ENCODE data around the gene RELB. TPM values are rescaled to one million over a fixed set of nuclear protein-coding genes. Genes with fewer than 3 reads are reported as not detected.
"Not testable (repeated sequence)": the region's sequence is repeated elsewhere in the genome, so short reads cannot be mapped to it uniquely, and the experiment has no call there.

The RELB gene
- polyA plus RNA-seq, 1 donor: 4.5 TPM

GRCh38 chr19:44987148-44987675 is 14.1 kb upstream of the RELB start:
- DNase-seq: no peak

DNA sequence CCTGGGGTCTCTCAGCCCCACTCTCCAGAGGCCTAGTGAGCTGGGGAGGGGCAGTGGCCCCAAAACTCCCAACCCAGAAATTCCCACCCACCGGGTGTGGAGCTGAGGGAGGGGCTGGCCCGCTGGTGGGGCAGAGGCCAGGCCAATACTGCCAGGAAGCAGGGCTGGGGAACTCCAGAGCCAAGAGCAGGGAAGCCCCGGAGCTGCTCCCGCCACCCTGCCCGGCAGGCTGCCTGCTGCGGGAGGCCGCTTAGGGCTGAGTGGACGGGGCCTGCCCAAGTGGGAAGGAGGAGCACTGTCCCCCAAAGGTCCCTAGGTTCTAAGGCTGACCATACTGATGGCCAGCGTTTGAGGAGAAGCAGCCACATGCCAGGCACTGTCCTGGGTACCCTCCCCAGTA is 13.0 kb upstream of the RELB start:
- no peak for DNase-seq

- DNase-seq: peak; percentile 40
These were observed 12.2 kb upstream of the RELB start for GRCh38 chr19:44988896-44989556.

DNA sequence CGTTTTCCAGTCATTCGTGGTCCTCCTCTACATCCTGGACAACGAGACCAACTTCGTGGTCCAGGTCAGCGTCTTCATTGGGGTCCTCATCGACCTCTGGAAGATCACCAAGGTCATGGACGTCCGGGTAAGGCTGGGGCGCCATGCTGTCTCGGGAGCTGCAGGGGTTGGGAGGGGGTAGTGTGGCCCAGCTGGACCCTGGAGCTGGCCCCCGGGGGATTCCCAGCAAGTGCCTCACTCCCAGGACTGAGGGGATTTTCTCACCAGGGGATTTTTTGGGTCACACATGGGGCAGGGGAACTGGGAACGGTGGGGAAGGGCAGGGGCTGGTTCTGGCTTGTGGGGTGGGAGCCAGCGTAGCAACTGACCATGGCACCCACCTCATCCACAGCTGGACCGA is 10.8 kb upstream of the RELB start:
- DNase-seq: no peak

DNA sequence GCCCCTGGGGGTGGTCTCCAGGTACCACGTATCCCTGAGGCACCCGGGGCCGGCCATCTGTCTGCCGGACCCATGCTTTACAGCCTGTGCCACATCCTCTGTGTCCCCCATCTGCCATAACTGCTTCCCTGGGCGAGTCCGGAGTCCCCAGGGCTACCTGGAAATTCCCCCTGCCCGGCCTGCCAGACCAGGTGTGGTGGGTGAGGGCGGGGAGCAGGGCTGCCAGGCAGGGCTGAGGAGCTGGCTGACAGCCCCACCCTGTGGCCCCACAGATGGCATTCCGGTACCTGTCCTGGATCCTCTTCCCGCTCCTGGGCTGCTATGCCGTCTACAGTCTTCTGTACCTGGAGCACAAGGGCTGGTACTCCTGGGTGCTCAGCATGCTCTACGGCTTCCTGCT is 10.3 kb upstream of the RELB start:
- no peak for DNase-seq

GRCh38 chr19:44992336-44993163 is 8.7 kb upstream of the RELB start:
- DNase-seq: no peak

GRCh38 chr19:44993526-44993925 is 7.7 kb upstream of the RELB start:
- no peak for DNase-seq

- no peak for DNase-seq
These were observed 7.2 kb upstream of the RELB start for GRCh38 chr19:44993926-44994537.

GRCh38 chr19:44998025-44998424 is 3.2 kb upstream of the RELB start:
- DNase-seq: no peak

- DNase-seq: not testable (repeated sequence)
These were observed 1.9 kb upstream of the RELB start for GRCh38 chr19:44999131-44999925.

DNA sequence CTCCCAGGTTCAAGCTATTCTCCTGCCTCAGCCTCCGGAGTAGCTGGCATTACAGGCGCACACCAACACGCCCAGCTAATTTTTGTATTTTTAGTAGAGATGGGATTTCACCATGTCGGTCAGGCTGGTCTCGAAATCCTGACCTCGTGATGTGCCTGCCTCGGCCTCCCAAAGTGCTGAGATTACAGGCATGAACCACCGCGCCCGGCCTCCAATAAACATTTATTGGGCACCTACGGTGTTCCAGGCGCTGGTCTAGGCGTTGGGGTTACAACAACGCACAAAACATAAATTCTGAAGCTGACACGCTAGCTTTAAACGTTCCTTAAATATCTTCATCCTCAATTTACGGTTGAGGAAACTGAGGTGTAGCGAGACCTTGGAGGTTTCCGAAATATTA is 599 bp upstream of the RELB start:
- not testable (repeated sequence) for DNase-seq

GRCh38 chr19:45003485-45003884 is 2.2 kb downstream of the RELB start:
- no peak for DNase-seq

GRCh38 chr19:45005787-45006186 is 4.5 kb downstream of the RELB start:
- DNase-seq: no peak

- no peak for DNase-seq
These were observed 7.3 kb downstream of the RELB start for GRCh38 chr19:45008552-45008951.

- DNase-seq: no peak
These were observed 8.5 kb downstream of the RELB start for GRCh38 chr19:45009625-45010255.

- no peak for DNase-seq
These were observed 9.0 kb downstream of the RELB start for GRCh38 chr19:45010306-45010705.

DNA sequence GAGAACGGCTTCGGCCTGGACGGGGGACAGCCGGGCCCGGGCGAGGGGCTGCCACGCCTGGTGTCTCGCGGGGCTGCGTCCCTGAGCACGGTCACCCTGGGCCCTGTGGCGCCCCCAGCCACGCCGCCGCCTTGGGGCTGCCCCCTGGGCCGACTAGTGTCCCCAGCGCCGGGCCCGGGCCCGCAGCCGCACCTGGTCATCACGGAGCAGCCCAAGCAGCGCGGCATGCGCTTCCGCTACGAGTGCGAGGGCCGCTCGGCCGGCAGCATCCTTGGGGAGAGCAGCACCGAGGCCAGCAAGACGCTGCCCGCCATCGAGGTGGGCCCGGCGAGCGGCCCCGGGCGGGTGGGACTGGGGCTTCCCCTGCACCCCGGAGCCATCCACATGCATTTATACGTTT is 10.7 kb downstream of the RELB start:
- DNase-seq: no peak

DNA sequence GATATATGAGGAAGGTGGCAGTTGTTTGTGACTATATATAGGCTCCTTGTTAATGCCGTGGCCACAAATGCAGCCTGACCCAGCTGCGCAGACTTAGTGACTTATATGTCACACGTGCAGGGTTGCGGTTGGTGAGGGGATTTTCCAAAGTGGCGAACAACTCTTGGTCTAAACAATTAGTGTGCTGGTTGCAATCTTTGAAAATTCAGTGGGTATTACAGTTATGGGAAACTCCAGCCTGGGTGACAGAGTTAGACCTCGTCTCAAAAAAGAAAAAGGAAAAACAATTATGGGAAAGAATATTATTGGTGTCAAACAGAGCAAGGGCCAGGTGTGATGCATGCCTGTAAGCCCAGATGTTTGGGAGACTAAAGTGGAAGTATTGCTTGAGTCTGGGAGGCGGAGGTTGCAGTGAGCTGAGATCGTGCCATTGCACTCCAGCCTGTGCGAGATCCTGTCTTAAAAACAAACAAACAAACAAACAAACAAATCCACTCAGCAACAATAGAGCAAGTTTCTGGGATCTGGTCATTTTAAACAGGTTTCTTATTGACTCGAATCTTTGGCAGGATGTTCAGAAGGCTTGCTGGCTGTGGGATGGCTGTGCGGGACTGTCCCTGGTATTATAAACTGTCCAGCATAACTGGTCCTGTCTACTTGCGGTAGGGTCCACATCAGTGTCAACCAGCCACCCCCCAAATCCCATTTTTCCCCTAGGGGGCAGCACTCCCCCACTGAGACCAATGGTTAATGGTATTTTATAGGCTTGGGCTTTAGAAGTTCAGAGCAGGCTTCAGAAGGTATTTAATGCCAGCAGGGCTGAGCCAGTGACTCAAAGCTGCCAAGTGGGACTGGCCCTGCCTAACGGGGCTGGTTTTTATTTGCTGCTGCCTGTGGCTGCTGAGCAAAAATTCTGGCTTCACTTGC is 15.4 kb downstream of the RELB start:
- DNase-seq: peak; percentile 48

- DNase-seq: no peak
These were observed 17.9 kb downstream of the RELB start for GRCh38 chr19:45019187-45019586.

DNA sequence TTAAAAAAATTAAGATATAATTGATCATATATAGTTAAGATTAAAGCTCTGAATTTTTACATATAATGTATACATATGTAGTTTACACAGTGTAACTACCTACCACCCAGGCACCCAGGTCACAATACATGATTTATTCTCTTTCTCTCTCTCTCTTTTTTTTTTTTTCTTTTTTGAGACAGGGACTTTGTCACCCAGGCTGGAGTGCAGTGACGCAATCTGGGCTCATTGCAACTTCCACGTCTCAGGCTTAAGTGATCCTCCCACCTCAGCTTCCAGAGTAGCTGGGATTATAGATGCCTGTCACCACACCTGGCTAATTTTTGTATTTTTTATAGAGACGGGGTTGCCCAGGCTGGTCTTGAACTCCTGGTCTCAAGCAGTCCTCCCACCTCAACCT is 18.8 kb downstream of the RELB start:
- no peak for DNase-seq

GRCh38 chr19:45021971-45022370 is 20.7 kb downstream of the RELB start:
- DNase-seq: no peak

All from left kidney (tissue), 2 donors.